K562 (cell line): ENCODE data around the gene CRLF1.

Source experiments
- BRCA1 ChIP-seq, 2 experiments: fragments of 450-650 bp in 1 of 2; sonication (generic) in 1 of 2; formaldehyde crosslinking in 1 of 2; IDR thresholded peaks; 2 replicates each; pipeline versions ENCODE4 v1.5.0 to v1.6.1; 2017 to 2020; ENCODE audit warnings: mild to moderate bottlenecking in 1 of 2, missing genetic modification reagents in 1 of 2
- EZH2 ChIP-seq: IDR thresholded peaks from 2 replicates; pipeline ENCODE4 v1.6.1; 2012; ENCODE audit warnings: low read depth, mild to moderate bottlenecking, inconsistent platforms, low read length, borderline replicate concordance
- HDAC6 ChIP-seq: IDR thresholded peaks from 2 replicates; pipeline ENCODE4 v1.6.1; 2012; ENCODE audit warnings: low read depth, mild to moderate bottlenecking, control low read depth, inconsistent platforms, low read length, moderate library complexity
- POLR2A ChIP-seq: fragments of 450-650 bp; conservative IDR thresholded peaks from 2 replicates; pipeline ENCODE4 v1.6.1; 2016
- SMARCB1 ChIP-seq: IDR thresholded peaks from 2 replicates; pipeline ENCODE4 v1.6.1; 2011; ENCODE audit warnings: improper control_type of control experiment, low read depth; ENCODE audit not compliant: insufficient read length
- ZNF507 ChIP-seq: conservative IDR thresholded peaks from 2 replicates; pipeline ENCODE4 v1.6.1; 2017; ENCODE audit warnings: missing genetic modification characterization, missing compliant biosample characterization
- ZNF589 ChIP-seq: fragments of 200-800 bp; sonication (Bioruptor generic); IDR thresholded peaks from 2 replicates; pipeline ENCODE4 v1.6.1; 2016; ENCODE audit warnings: low read depth, missing genetic modification characterization, missing compliant biosample characterization
- TF ChIP-seq, protein P1 (sequence below), 3 experiments: IDR thresholded peaks in 2 of 3; conservative IDR thresholded peaks in 1 of 3; 2 replicates each; pipeline ENCODE4 v1.5.1; 2011 to 2012; ENCODE audit warnings: low read length in 3 of 3, mild to moderate bottlenecking in 3 of 3, control low read depth in 2 of 3, improper control_type of control experiment in 1 of 3, inconsistent platforms in 1 of 3, low read depth in 1 of 3, mixed read lengths in 1 of 3, moderate library complexity in 1 of 3; ENCODE audit not compliant: insufficient read depth in 2 of 3

- TF ChIP-seq, protein P1, sequence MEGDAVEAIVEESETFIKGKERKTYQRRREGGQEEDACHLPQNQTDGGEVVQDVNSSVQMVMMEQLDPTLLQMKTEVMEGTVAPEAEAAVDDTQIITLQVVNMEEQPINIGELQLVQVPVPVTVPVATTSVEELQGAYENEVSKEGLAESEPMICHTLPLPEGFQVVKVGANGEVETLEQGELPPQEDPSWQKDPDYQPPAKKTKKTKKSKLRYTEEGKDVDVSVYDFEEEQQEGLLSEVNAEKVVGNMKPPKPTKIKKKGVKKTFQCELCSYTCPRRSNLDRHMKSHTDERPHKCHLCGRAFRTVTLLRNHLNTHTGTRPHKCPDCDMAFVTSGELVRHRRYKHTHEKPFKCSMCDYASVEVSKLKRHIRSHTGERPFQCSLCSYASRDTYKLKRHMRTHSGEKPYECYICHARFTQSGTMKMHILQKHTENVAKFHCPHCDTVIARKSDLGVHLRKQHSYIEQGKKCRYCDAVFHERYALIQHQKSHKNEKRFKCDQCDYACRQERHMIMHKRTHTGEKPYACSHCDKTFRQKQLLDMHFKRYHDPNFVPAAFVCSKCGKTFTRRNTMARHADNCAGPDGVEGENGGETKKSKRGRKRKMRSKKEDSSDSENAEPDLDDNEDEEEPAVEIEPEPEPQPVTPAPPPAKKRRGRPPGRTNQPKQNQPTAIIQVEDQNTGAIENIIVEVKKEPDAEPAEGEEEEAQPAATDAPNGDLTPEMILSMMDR (IDR thresholded peaks at IDR 0.05 in 2 of 3, conservative IDR thresholded peaks at IDR 0.05 in 1 of 3; ENCODE audit: insufficient read depth in 2 of 3, low read depth in 1 of 3, low read length in 3 of 3) = no peak; a peak in 2 of 6 replicates
- no peak for TF ChIP-seq EZH2
- TF ChIP-seq SMARCB1 = no peak
- no peak for TF ChIP-seq HDAC6
- no peak for TF ChIP-seq POLR2A
- TF ChIP-seq ZNF589 = no peak
- no peak for TF ChIP-seq BRCA1 (IDR thresholded peaks at IDR 0.05)
- TF ChIP-seq BRCA1 (CRISPR knock-in tag; IDR thresholded peaks at IDR 0.05) = no peak
- TF ChIP-seq ZNF507 = no peak
Observed at GRCh38 chr19:18637673-18638630, 31.4 kb upstream of the CRLF1 start.
